HG03135 (cell line): ENCODE data around the gene MAD1L1.

ENCODE experiments used
- ATAC-seq: cut with Tn5 transposase; IDR thresholded peaks from one replicate; pipeline ENCODE4 v1.9.1; 2021; ENCODE audit warnings: mild to moderate bottlenecking, moderate library complexity; ENCODE audit not compliant: unreplicated experiment

The MAD1L1 gene

GRCh38 chr7:2202361-2202761, 30.4 kb downstream of the MAD1L1 start:
- ATAC-seq = no peak

- ATAC-seq = no peak
Measured at GRCh38 chr7:2201686-2202360, 30.9 kb downstream of the MAD1L1 start.

- no peak for ATAC-seq
Measured at GRCh38 chr7:2201128-2201527, 31.6 kb downstream of the MAD1L1 start.

DNA sequence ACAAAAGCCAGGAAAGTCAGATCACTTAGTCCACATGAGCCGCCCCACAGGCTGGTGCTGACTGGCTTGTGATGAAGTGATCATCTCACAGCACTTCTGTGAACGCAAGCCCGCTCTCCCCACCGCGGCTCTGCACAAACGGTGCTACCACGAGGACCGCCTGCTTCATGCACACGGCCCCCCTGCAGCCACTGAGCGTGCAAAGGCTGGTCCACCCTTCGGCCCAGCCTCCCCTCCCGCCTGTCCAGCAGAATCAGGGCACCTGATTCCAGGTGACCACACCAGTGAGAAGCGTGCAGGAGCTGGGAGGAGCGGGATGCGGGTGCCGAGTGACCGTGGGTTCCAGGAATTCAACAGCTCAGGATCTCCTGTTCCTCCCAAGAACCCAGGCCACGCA, 32.2 kb downstream of the MAD1L1 start:
- no peak for ATAC-seq

DNA sequence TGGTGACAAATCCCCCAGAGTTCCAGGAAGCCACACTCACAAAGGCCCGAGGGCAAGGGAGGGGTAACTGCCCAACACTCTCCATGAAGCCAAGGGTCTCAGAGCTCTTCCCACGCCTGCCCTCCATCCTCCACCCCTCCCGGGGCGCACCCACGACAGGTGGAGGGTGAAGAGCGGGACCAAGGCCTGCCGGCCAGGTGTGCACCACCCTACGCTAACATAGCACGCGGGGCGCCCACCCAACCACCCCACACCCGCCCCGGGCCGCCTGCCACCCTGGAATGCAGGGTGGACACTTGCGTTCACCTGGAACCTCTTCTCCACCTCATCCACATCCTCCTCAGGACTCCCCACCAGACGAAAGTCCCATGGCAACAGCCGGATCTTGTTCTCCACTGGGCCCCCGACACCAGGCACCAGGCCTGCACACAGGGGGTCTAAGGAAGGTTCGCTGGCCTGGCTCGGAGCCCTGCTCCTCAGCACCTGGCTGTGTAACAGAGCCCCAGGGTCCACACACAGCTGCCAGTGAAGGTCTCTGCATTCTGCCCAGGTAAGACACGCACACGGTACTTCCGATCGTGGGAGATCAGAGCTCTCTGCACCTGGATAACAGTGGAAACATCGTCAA, 32.7 kb downstream of the MAD1L1 start:
- no peak for ATAC-seq

GRCh38 chr7:2199528-2199927, 33.2 kb downstream of the MAD1L1 start:
- ATAC-seq = no peak

- no peak for ATAC-seq
Measured at GRCh38 chr7:2198760-2199159, 34.0 kb downstream of the MAD1L1 start.

DNA sequence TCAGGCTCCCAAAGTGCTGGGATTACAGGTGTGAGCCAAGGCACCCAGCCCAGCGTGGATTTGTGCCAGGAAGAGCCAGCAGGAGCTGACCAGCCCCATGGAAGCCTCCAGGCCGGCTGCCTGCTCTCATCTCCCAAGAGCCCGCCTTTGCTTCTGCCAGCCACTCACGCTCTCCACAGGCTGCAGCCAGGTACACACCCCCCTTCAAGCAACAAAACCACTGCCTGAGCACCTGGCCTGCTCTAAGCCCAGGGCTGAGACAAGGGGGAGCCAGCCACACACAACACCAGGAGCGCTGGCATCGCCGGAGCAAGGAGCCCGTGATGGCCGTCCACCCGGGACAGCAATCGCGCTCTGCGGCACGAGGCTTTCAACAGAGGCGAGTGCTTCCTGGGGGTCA, 34.5 kb downstream of the MAD1L1 start:
- no peak for ATAC-seq

GRCh38 chr7:2197436-2198155, 35.1 kb downstream of the MAD1L1 start:
- ATAC-seq = no peak

DNA sequence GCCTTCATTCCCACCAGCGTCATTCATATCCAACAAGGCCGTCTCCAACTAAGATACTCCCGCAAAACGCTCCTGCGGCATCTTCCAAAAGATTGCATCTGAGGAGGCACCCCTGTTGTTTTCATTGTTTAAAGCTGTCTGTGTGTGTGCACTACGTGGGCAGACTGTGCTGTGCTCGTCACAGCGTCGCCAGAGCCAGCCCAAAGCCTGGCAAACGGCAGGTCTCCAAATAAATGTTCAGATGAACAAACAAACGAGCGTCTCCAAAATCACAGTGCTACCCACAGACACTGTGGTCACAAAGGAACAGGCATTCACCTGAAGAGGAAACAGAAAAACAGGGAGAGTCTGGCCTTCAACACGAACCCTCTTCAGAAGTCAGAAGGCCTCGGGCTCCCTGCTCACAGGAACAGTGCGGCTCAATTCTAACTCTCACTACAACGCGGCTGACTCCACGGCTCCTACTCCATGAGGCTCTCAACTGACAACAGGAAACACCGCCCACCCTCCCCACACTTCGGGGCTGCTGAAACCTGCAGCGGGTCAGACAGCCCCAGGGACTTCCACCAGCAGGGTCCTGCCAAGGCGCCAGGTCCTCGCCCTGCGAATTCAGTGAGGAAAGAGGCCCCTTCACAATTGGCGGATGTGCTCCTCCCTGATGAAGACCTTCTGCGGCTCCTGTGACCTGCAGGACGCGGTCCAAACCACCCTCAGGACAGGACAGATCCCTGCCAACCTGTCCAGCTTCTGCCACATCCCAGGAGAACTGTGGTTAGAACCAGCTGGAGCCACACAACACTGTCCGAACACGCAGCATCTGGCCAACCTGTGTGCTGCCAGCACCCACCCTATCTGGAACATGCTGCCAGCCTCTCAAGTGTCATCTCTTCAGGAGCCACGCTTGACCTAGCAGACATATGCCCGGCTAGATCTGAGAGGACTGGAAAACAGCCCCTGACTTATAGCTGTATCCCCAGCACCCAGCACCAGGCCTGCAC, 36.1 kb downstream of the MAD1L1 start:
- ATAC-seq = no peak

- no peak for ATAC-seq
Measured at GRCh38 chr7:2195400-2196246, 37.1 kb downstream of the MAD1L1 start.

- ATAC-seq = no peak
Measured at GRCh38 chr7:2193575-2194305, 39.0 kb downstream of the MAD1L1 start.

DNA sequence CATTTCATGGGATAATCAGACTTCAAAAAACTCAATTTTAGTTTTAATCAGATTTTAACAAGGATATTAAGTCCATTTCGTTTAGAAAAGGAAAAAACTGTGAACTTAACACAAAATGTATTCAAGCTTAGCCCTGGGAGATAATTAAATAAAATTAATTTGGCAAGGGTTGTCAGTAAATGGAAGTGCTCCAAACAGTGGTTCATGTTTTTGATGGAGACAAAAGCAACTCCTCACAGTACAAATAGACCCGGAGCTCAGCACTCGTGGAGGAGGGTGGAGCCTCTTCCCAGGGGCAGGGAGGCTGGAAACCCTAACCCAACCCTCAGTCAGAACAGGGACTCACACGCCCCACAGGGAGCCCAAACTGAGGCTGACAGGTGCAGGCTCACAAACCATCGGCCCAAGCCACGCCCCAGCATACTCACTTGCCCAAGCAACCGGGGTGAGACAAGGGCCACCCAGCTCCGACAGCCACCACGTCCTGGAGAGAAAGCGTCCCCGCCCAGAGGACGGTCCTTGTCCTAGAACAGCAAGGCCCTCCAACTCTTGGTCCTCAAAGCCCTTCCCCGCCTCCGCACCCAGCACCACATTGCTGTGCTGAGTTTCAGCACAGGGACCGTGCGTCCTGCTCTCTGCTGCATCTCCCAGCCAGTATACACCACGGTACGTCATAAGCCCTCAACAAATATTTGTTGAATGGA, 39.8 kb downstream of the MAD1L1 start:
- no peak for ATAC-seq

DNA sequence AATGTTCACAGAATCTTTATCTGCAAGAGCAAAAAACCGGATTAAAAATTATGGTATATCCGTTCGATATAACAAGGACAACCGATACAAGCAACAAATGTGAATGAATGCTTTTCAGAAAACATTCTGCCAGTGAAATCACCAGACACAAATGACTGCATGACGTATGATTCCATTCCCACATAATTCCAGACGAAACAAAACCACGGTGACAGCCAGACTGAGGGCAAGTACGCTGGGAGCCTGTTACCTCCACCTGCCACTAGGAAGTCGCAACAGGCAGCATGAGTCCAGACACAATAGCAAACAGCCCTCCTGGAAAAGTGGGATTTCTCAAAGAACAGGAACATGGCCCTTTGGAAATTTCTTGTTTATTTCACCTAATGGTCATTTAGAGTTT, 41.7 kb downstream of the MAD1L1 start:
- ATAC-seq = no peak

- ATAC-seq = no peak
Measured at GRCh38 chr7:2190531-2190930, 42.2 kb downstream of the MAD1L1 start.

GRCh38 chr7:2186166-2186565, 46.6 kb downstream of the MAD1L1 start:
- no peak for ATAC-seq

- ATAC-seq = no peak
Measured at GRCh38 chr7:2185715-2186114, 47.0 kb downstream of the MAD1L1 start.

DNA sequence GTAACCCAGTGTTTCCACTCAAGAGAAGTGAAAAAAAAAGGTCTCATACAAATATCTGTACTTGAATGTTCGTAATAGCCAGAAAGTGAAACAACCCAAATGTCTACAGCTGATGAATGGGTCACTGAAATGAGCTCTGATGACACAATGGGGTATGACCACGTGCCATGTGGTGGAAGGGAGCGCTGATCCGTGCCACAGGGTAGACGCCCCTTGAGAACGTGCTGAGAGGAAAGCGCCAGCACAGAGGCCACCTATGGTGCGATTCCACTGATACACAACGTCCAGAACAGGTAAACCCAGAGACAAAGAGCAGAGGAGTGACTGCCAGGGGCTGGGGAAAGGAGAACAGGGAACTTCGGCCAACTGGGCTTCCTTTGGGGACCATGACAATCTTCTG, 50.3 kb downstream of the MAD1L1 start:
- ATAC-seq = no peak
